Gastroesophageal sphincter (tissue), 3 donors: ENCODE measurements around the gene ZNF771.

ENCODE experiments used
- POLR2A ChIP-seq, 2 donors: fragments of 450-650 bp; IDR thresholded peaks; one replicate each; pipeline ENCODE4 v1.6.1; 2017; ENCODE audit warnings: antibody characterized with exemption in 2 of 2, mild to moderate bottlenecking in 2 of 2, moderate library complexity in 1 of 2
- POLR2AphosphoS5 ChIP-seq: sonication (generic); formaldehyde crosslinking; IDR thresholded peaks from one replicate; pipeline ENCODE4 v1.6.1; 2017; ENCODE audit warnings: antibody characterized with exemption
- TF ChIP-seq, protein P1 (sequence below), 4 experiments: fragments of 200-600 bp in 2 of 4; fragments of 450-650 bp in 2 of 4; sonication (generic) in 1 of 4; IDR thresholded peaks; one replicate each; pipeline ENCODE4 v1.5.1; 2017 to 2019; ENCODE audit warnings: antibody characterized with exemption in 4 of 4, mild to moderate bottlenecking in 2 of 4, moderate library complexity in 2 of 4

DNA sequence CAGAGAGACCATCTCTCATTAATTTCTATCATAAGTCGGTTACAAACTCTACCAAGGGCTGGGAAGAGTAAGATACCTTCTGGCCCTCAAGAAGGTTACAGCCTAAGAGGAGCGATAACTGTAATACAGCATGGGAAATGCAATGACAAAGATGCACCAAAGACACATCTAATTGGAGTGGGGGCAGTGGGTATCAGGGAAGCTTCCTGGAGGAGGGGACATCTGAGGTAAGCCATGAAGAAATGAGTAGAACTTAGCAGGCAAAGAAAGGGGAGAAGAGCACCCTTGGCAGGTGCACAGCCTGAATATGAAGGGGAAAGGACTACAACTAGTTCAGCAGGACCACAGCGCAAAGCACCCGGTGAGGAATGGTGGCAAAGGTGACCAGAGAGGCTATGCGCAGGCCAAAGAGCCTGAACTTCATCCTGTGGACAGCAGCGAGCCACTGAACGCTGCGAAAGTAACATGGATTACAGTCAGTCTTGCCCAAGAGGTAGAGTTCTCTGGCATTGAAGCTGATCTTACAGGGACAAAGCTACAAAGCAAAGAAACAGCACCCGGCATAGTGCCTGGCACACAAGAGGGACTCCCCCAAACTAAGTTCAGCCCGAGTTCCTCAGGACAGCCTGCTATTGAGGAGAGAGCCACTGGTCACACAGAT lies 39.9 kb upstream of the ZNF771 start:
- TF ChIP-seq, protein P1, sequence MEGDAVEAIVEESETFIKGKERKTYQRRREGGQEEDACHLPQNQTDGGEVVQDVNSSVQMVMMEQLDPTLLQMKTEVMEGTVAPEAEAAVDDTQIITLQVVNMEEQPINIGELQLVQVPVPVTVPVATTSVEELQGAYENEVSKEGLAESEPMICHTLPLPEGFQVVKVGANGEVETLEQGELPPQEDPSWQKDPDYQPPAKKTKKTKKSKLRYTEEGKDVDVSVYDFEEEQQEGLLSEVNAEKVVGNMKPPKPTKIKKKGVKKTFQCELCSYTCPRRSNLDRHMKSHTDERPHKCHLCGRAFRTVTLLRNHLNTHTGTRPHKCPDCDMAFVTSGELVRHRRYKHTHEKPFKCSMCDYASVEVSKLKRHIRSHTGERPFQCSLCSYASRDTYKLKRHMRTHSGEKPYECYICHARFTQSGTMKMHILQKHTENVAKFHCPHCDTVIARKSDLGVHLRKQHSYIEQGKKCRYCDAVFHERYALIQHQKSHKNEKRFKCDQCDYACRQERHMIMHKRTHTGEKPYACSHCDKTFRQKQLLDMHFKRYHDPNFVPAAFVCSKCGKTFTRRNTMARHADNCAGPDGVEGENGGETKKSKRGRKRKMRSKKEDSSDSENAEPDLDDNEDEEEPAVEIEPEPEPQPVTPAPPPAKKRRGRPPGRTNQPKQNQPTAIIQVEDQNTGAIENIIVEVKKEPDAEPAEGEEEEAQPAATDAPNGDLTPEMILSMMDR (IDR thresholded peaks at IDR 0.05), result no peak
- no peak for TF ChIP-seq POLR2A (IDR thresholded peaks at IDR 0.05)
- no peak for TF ChIP-seq POLR2AphosphoS5
